CD4-positive, alpha-beta T cell treated with Interleukin-6 for 4 hours (primary cell): Measurements from ENCODE around the gene C9orf72.

ENCODE experiments used
- DNase-seq: peaks from one replicate; pipeline ENCODE4 v3.0.0-alpha.2; 2020; ENCODE audit warnings: mixed read lengths

The C9orf72 gene

DNA sequence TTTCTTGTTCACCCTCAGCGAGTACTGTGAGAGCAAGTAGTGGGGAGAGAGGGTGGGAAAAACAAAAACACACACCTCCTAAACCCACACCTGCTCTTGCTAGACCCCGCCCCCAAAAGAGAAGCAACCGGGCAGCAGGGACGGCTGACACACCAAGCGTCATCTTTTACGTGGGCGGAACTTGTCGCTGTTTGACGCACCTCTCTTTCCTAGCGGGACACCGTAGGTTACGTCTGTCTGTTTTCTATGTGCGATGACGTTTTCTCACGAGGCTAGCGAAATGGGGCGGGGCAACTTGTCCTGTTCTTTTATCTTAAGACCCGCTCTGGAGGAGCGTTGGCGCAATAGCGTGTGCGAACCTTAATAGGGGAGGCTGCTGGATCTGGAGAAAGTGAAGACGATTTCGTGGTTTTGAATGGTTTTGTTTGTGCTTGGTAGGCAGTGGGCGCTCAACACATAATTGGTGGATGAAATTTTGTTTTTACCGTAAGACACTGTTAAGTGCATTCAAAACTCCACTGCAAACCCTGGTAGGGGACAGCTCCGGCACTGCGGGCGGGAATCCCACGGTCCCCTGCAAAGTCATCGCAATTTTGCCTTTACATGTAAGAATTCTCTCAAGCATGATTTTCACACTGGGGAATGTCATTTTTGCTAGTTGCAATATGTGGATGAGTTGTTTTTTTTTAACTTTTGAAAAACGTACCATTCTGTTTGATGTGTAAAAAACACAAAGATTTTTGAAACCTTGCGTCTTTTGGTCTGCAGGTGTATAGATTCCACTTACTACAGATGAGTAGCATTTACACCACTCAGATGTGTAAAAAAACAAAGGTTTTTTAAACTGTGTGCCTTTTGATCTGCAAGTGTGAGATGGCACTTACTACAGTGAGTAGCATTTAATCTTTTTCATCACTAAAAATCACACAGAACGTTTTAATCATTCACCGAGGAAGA is 631 bp upstream of the C9orf72 start:
- peak; percentile 96 for DNase-seq

DNA sequence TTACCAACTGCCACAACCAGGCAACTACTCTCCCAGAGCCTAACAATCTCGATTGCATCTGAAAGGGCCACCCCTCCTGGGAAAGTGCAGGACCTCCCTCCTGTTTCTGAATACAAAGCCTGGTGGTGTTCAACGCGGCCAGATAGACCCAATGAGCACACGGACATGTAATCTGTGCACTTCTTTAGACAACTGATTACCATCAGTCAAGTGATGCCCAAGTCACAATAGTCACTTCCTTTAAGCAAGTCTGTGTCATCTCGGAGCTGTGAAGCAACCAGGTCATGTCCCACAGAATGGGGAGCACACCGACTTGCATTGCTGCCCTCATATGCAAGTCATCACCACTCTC is 739 bp downstream of the C9orf72 start:
- DNase-seq, result peak; percentile 69

GRCh38 chr9:27572061-27572460 is 1.2 kb downstream of the C9orf72 start:
- no peak for DNase-seq

DNA sequence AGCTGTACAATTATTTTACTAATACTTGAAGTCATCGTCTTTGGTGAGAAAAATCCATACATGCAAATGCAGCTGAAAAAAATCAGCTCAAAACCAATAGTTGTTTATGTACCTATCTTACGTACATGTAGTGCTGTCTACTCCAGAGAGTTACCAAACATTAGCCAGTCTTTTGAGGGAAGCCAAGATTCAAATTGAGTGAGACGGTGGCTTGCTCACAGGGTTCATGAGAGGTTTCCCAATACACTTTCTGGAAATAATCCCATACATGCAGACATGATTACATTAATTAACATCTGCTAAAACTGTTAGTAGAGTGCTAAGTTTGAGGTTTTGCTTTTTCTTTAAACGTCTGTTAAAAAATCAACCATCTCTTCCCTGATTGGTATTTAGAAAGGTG is 2.3 kb downstream of the C9orf72 start:
- no peak for DNase-seq

DNA sequence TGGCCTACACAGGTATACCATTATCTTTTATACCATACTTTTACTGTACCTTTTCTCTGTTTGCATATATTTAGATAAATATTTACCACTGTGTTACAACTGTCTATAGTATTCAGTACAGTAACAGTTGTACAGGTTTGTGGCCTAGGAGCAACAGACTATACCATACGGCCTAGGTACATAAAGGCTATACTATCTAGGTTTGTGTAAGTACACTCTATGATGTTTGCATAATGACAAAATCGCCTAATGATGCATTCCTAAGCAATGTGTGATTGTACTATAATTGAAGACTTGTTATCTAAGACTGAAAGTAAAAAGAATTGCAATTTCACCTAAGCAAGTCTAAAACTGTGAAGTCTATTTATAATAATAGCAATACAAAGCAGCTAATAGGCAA is 3.9 kb downstream of the C9orf72 start:
- no peak for DNase-seq

DNA sequence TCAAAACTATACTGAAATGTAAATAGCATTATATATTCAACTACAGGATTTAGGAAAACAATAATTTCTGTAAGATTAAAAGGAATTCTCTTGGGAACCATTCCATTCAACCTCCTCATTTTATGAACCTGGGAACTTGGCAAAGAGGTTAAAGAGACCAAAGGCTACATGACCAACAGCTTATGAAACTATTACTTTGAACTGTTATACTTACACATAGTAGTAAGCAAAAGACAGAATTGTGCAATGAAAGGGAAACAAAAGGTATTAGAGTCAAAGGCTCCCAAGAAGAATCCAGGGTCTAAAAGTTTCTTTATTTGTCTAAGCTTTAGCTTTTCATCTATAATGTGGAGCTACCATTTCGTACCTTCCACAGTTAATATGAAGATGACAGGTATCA is 7.2 kb downstream of the C9orf72 start:
- DNase-seq, result no peak

DNA sequence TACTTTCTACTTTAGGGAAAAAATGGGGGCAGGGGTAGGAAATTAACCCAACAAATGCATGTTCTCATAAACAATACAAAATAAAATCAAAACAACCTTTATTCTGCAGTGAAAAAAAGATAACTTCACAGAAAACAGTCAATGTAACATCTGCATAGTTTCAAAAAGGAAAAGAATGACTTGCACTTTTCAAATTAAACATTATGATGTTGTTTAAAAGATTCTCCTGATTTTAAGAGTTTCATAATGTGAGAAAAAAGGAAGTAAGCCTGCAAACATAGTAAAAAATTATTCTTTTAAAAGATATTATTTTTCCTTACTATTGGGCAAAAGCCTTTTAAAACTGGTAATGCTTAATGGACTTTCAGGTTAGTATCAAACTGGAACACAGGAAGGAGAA is 7.6 kb downstream of the C9orf72 start:
- no peak for DNase-seq

DNA sequence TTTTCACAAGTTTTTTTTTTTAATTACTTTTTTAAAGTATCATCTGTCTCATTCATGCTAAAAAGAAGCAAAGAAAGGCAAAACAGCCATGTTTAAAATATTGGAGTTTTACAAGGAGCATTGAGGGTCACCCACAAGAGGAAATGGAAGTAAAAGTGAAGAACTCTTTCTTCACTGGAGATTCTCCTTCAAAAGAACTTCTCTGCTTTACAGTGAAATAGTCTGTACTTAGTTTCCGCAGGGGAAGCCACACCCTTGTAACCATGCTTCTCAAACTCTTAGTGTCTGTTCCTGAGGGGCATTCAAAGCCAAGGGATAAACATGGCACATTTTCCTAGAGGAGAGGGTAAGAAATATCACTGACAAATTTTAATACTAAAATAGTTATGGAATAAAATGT is 8.6 kb downstream of the C9orf72 start:
- no peak for DNase-seq

GRCh38 chr9:27563738-27564430 is 9.4 kb downstream of the C9orf72 start:
- no peak for DNase-seq

- no peak for DNase-seq
Measured at GRCh38 chr9:27561685-27562084, 11.6 kb downstream of the C9orf72 start.

- no peak for DNase-seq
Measured at GRCh38 chr9:27560457-27560856, 12.8 kb downstream of the C9orf72 start.

- DNase-seq, result no peak
Measured at GRCh38 chr9:27558307-27558706, 15.0 kb downstream of the C9orf72 start.

DNA sequence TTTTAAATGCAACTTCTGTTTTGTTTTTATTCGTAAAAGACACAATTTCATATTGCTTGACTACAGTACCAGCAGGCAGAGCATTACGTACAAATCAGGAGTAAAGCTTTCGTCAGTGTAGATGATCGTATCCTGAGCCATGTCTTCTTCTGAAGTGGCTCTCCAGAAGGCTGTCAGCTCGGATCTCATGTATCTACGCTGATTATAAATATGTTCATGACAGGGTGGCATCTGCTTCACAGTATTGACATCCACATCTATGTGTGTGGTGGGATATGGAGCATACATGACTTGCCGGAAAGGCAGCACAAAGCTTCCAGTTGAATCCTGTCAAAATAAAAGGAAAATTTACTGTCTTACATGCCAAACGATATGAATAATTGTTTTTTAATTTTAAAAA is 16.8 kb downstream of the C9orf72 start:
- DNase-seq, result no peak

- no peak for DNase-seq
Measured at GRCh38 chr9:27554712-27555111, 18.6 kb downstream of the C9orf72 start.

GRCh38 chr9:27549196-27549755 is 24.0 kb downstream of the C9orf72 start:
- no peak for DNase-seq

DNA sequence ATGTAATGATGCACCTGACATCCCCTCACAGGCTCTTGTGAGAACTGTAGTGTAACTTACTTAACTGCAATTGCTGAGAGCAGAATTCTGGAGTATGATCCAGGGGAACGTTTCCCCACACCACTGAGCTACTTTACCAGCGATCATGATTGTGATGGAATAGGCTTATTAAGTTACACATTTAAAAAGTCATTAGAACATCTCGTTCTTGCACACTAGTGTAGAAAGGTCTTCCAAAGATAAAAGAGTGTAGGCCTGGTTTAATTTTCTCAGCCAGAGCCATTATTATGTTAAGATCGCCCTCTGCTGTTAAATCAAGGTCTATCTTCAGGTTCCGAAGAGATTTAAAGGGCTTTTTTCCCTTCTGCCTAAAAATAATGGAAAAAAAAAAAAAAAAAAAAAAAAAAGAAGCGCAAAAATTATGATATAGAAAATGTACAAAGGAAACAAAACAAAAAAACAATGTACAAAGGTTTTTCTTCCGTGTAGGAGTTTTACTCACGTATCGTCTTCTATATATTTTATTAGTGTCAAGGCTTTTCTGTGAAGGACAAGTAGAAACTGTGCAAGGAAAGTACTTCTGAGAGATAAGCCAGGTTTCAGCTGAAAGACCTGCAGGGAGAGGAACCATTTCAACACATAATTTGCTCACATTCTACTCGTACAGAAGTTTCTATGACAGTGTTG is 25.1 kb downstream of the C9orf72 start:
- no peak for DNase-seq

GRCh38 chr9:27545471-27545870 is 27.8 kb downstream of the C9orf72 start:
- DNase-seq, result no peak

- no peak for DNase-seq
Measured at GRCh38 chr9:27542508-27542907, 30.8 kb downstream of the C9orf72 start.

DNA sequence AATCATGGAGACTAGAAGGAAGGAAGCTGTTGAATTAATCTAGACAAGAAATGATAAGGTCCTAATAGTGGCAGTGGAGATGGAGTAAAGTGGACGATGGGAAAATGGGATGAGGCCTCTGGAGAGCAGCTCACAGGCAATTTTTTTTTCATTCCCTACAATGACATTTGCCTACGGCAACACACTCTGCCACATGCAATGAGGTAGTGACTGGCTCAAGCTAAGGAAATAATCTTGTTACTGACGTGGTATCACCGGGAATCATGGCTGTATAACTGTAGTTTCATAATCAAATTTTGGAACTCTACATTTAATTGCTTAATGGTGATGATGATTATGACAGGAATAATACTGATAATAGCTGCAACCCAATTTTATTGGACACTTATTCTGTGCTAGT is 31.5 kb downstream of the C9orf72 start:
- no peak for DNase-seq

GRCh38 chr9:27540502-27540901 is 32.8 kb downstream of the C9orf72 start:
- no peak for DNase-seq

- no peak for DNase-seq
Measured at GRCh38 chr9:27539479-27540441, 33.5 kb downstream of the C9orf72 start.

GRCh38 chr9:27538647-27539046 is 34.6 kb downstream of the C9orf72 start:
- no peak for DNase-seq
